Vagina (tissue), 2 donors: ENCODE data around the gene CEACAM6. TPM values are rescaled to one million over a fixed set of nuclear protein-coding genes. Genes with fewer than 3 reads are reported as not detected.

Experiments
- DNase-seq, 2 donors: peaks; one replicate each; pipeline ENCODE4 v3.0.0-alpha.2; 2017; ENCODE audit errors: extremely low spot score in 2 of 2
- H3K27ac ChIP-seq: fragments of 200-600 bp; sonication (generic); one replicate; pipeline ENCODE4 v1.5.1; 2019
- H3K27me3 ChIP-seq: fragments of 200-600 bp; sonication (generic); one replicate; pipeline ENCODE4 v1.5.1; 2019
- H3K36me3 ChIP-seq, 2 donors: fragments of 200-600 bp; sonication (generic); one replicate each; pipeline ENCODE4 v1.5.1; 2017 to 2019
- H3K4me1 ChIP-seq: fragments of 200-600 bp; sonication (generic); one replicate; pipeline ENCODE4 v1.5.1; 2019
- H3K4me3 ChIP-seq, 2 donors: fragments of 200-600 bp; sonication (generic); 1 replicate in 1 of 2; 2 replicates in 1 of 2; pipeline ENCODE4 v1.5.1; 2016 to 2019
- H3K9me3 ChIP-seq: fragments of 200-600 bp; sonication (generic); one replicate; pipeline ENCODE4 v1.5.1; 2019
- CTCF ChIP-seq, 3 experiments: fragments of 450-650 bp in 2 of 3; fragments of 200-600 bp in 1 of 3; sonication (generic) in 1 of 3; IDR thresholded peaks; one replicate each; pipeline ENCODE4 v1.5.1; 2017 to 2019; ENCODE audit warnings: antibody characterized with exemption in 3 of 3, mild to moderate bottlenecking in 2 of 3, moderate library complexity in 2 of 3
- POLR2A ChIP-seq, 2 donors: fragments of 450-650 bp; IDR thresholded peaks; one replicate each; pipeline ENCODE4 v1.6.1; 2017; ENCODE audit warnings: antibody characterized with exemption in 2 of 2, mild to moderate bottlenecking in 2 of 2, moderate library complexity in 2 of 2
- POLR2AphosphoS5 ChIP-seq, 2 donors: sonication (generic); formaldehyde crosslinking; IDR thresholded peaks; one replicate each; pipeline ENCODE4 v1.9.0; 2017; ENCODE audit warnings: antibody characterized with exemption in 2 of 2, mild to moderate bottlenecking in 2 of 2, low read depth in 1 of 2; ENCODE audit not compliant: insufficient read depth in 1 of 2
- intact Hi-C: fragments of 100-400 bp; cut with DNase I; formaldehyde crosslinking; loops from one replicate; pipeline ENCODE4 v1.15.1; 2023
- total RNA-seq: library from RNA; depleted of rRNA; stranded (reverse); fragments of >200 nt; gene quantifications from one replicate; pipeline ENCODE4 v1.2.3, GENCODE V29; 2016

CEACAM6 gene
- total RNA-seq, 1 donor from 2014 or later = 6.9 TPM

DNA sequence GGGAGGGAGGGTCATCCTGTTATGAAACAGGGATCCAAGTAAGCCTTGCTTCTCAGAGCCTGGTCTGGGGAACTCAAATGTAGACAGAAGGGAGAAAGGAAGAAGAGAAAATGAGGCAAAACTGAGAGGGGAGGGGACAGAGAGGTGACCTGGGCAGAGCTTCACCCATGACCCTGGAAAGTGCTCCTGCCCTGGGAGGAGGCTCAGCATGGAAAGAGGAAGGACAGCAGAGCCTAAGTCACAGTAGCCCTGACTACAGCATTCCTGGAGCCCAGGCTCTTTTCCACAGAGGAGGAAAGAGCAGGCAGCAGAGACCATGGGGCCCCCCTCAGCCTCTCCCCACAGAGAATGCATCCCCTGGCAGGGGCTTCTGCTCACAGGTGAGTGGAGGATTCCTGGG lies 41.0 kb downstream of the CEACAM6 start, which contains the start of gene CEACAM3:
TSS of gene CEACAM3 (plus strand) at position 226 of the 400 bp plus-strand sequence. CDS start at position 317, 91 bp downstream.
- Histone ChIP-seq H3K4me1 (no peaks in the 10 kb centered on the region), H3K36me3 (no peaks in the 10 kb centered on the region), H3K4me3 (no peak within 1 kb of the TSS), H3K9me3 (no peaks in the 10 kb centered on the region), H3K27ac (no peak within 1 kb of the TSS), H3K27me3 (no peaks in the 10 kb centered on the region)
- no peak for TF ChIP-seq POLR2AphosphoS5 (IDR thresholded peaks at IDR 0.05; ENCODE audit: insufficient read depth in 1 of 2, low read depth in 1 of 2)
- no peak for TF ChIP-seq CTCF (IDR thresholded peaks at IDR 0.05)
- TF ChIP-seq POLR2A (IDR thresholded peaks at IDR 0.05) = no peak
- no peak for DNase-seq
- intact Hi-C loops = no loop called here

- Histone ChIP-seq H3K36me3 (no peaks in the 10 kb centered on the region), H3K4me1 (no peaks in the 10 kb centered on the region), H3K4me3 (no peak overlapping the region), H3K9me3 (no peaks in the 10 kb centered on the region), H3K27ac (no peak overlapping the region), H3K27me3 (no peaks in the 10 kb centered on the region)
- no peak for DNase-seq
- intact Hi-C loops = no loop called here
- TF ChIP-seq POLR2AphosphoS5 (IDR thresholded peaks at IDR 0.05; ENCODE audit: insufficient read depth in 1 of 2, low read depth in 1 of 2) (no peak), CTCF (IDR thresholded peaks at IDR 0.05) (no peak), POLR2A (IDR thresholded peaks at IDR 0.05) (no peak)
Observed at GRCh38 chr19:41796901-41797300, 41.6 kb downstream of the CEACAM6 start.

DNA sequence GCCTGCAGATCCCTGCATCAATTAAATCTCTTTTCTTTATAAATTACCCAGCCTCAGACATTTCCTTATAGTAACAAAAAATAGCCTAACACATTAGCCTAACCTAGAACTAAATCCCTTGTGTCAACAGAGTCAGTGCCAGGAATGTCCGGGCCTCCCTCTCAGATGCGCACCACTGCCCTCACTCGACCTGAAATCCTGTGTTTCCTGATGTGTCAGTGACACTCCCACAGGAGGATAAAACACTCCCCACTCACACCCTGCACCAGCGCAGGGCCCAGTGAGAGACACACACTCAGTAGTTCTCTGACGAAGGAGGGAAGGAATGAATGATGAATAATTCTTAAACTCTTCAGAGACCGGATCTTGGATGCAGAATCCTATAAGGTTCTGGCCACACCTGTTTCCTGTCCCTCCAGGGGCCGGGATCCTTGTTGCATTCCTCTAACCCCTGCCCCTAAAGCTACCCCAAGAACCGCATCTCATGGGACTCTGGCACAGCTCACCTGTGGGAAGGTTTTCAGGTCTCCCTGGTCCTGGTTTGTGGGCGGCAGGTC lies 44.2 kb downstream of the CEACAM6 start:
- H3K9me3 ChIP-seq = no peaks in the 10 kb centered on the region
- H3K27me3 ChIP-seq = no peaks in the 10 kb centered on the region
- H3K4me3 ChIP-seq = no peak overlapping the region
- intact Hi-C loops = no loop called here
- H3K27ac ChIP-seq = no peak overlapping the region
- TF ChIP-seq POLR2AphosphoS5 (IDR thresholded peaks at IDR 0.05; ENCODE audit: insufficient read depth in 1 of 2, low read depth in 1 of 2) (peak in 1 of 2 donors; percentile 11), POLR2A (IDR thresholded peaks at IDR 0.05) (no peak)
- no peak for DNase-seq
- no peaks in the 10 kb centered on the region for H3K36me3 ChIP-seq
- no peaks in the 10 kb centered on the region for H3K4me1 ChIP-seq

- DNase-seq = no peak
Observed at GRCh38 chr19:41801031-41801430, 45.7 kb downstream of the CEACAM6 start.

DNA sequence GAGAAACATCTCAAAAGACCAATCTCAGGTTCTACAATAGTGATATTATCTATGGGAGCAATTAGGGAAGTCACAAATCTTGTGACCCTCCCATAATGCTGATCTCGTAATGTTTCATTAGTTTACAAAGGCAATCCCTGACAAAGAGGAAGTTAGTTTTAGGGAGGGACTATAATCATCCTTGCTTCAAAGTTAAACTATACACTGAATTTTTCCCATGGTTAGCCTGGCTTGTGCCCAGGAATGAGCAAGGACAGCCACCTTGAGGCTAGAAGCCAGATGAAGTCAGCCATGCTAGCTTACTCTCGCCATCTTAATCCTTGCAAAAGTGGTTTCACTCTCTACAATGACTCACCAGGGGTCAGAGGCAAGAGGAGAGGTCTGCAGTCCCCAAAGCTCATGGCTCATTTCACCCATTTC lies 46.5 kb downstream of the CEACAM6 start:
- Histone ChIP-seq H3K4me1 (no peaks in the 10 kb centered on the region), H3K27me3 (no peaks in the 10 kb centered on the region), H3K27ac (no peak overlapping the region), H3K4me3 (no peak overlapping the region), H3K36me3 (no peaks in the 10 kb centered on the region), H3K9me3 (no peaks in the 10 kb centered on the region)
- no peak for DNase-seq
- TF ChIP-seq CTCF (IDR thresholded peaks at IDR 0.05) = no peak
- TF ChIP-seq POLR2AphosphoS5 (IDR thresholded peaks at IDR 0.05; ENCODE audit: insufficient read depth in 1 of 2, low read depth in 1 of 2) = no peak
- no peak for TF ChIP-seq POLR2A (IDR thresholded peaks at IDR 0.05)
- intact Hi-C loops = no loop called here

More at GRCh38 chr19:41801031-41801430, 45.7 kb downstream of the CEACAM6 start:
- H3K36me3 ChIP-seq = no peaks in the 10 kb centered on the region
- no peaks in the 10 kb centered on the region for H3K9me3 ChIP-seq
- H3K27me3 ChIP-seq = no peaks in the 10 kb centered on the region
- H3K27ac ChIP-seq = no peak overlapping the region
- no peaks in the 10 kb centered on the region for H3K4me1 ChIP-seq
- no peak for TF ChIP-seq POLR2AphosphoS5 (IDR thresholded peaks at IDR 0.05; ENCODE audit: insufficient read depth in 1 of 2, low read depth in 1 of 2)
- TF ChIP-seq CTCF (IDR thresholded peaks at IDR 0.05) = no peak
- TF ChIP-seq POLR2A (IDR thresholded peaks at IDR 0.05) = no peak
- no peak overlapping the region for H3K4me3 ChIP-seq
- intact Hi-C loops = no loop called here
